GM12878 (cell line): ENCODE measurements around the gene AKTIP. TPM values are rescaled to one million over a fixed set of nuclear protein-coding genes. Genes with fewer than 3 reads are reported as not detected.

Experiments
- ATAC-seq: fragments of 200-7000 bp; cut with Tn5 transposase; 3 replicates; pipeline ENCODE4 v1.9.1; 2020; ENCODE audit warnings: mild to moderate bottlenecking, moderate library complexity
- BruUV-seq: library from RNA; stranded (reverse); fragments of 400-500 nt; replicated peaks from 2 replicates; lab custom pipeline; 2021; lab: Mats Ljungman, UMichigan
- CTCF ChIA-PET: fragments of 300-600 bp; sonication (Branson Sonifier 250); formaldehyde crosslinking; extraction: SDS; loops from one replicate; lab custom pipeline; 2021; ENCODE audit warnings: inconsistent platforms; lab: Yijun Ruan, JAX
- POLR2A ChIA-PET: fragments of 350-600 bp; formaldehyde crosslinking; extraction: SDS; loops from one replicate; lab custom pipeline; 2021; ENCODE audit warnings: inconsistent platforms; lab: Charles Lee
- RAD21 ChIA-PET: fragments of 300-600 bp; sonication (Branson Sonifier 250); formaldehyde crosslinking; loops from one replicate; lab custom pipeline; 2023; ENCODE audit warnings: antibody characterized with exemption; ENCODE audit not compliant: unreplicated experiment; lab: Charles Lee
- SMC1A ChIA-PET: fragments of 300-600 bp; sonication (Branson Sonifier 250); formaldehyde crosslinking; loops from one replicate; lab custom pipeline; 2023; ENCODE audit not compliant: unreplicated experiment, uncharacterized antibody; lab: Charles Lee
- DNase-seq: peaks from one replicate; pipeline ENCODE4 v3.0.0-alpha.2; 2011; ENCODE audit warnings: low read depth, low spot score
- FAIRE-seq: peaks from 3 replicates; lab custom pipeline; 2011; peaks lifted over from hg19 to GRCh38; lab: Jason Lieb, UNC
- H2AFZ ChIP-seq: 2 replicates; pipeline ENCODE4 v1.6.0; 2011; ENCODE audit warnings: low read depth, low read length, control low read depth; ENCODE audit not compliant: control insufficient read depth
- H3K27ac ChIP-seq: 2 replicates; pipeline ENCODE4 v1.5.1; 2011; ENCODE audit warnings: control low read depth; ENCODE audit not compliant: control insufficient read depth, insufficient read depth
- H3K27me3 ChIP-seq, 2 experiments: replicated peaks in 1 of 2; 2 replicates each; pipeline versions ENCODE4 v1.6.0 to v1.6.1; 2011; ENCODE audit warnings: low read length in 1 of 2; ENCODE audit not compliant: control insufficient read depth in 2 of 2, insufficient read depth in 2 of 2
- H3K36me3 ChIP-seq, 2 experiments: 2 replicates each; pipeline ENCODE4 v1.5.1; 2011; ENCODE audit warnings: low read length in 1 of 2; ENCODE audit not compliant: control insufficient read depth in 2 of 2, insufficient read depth in 2 of 2
- H3K4me1 ChIP-seq: 2 replicates; pipeline ENCODE4 v1.6.1; 2011; ENCODE audit warnings: mild to moderate bottlenecking, low read length, moderate library complexity, mixed read lengths; ENCODE audit not compliant: control insufficient read depth, insufficient read depth
- H3K4me2 ChIP-seq: 2 replicates; pipeline ENCODE4 v1.6.0; 2011; ENCODE audit warnings: control low read depth; ENCODE audit not compliant: control insufficient read depth, insufficient read depth
- H3K4me3 ChIP-seq: fragments of 200-600 bp; sonication (generic); 2 replicates; pipeline ENCODE4 v1.5.1; 2016
- H3K79me2 ChIP-seq: 2 replicates; pipeline ENCODE4 v1.6.0; 2011; ENCODE audit warnings: low read length; ENCODE audit not compliant: control insufficient read depth, insufficient read depth
- H3K9ac ChIP-seq: 2 replicates; pipeline ENCODE4 v1.8.0; 2011; ENCODE audit warnings: low read length, control low read depth, mixed read lengths; ENCODE audit not compliant: control insufficient read depth, insufficient read depth
- H3K9me3 ChIP-seq: replicated peaks from 3 replicates; pipeline ENCODE4 v1.5.1; 2011; ENCODE audit warnings: mild to moderate bottlenecking, low read length; ENCODE audit not compliant: control insufficient read depth, insufficient read depth
- H4K20me1 ChIP-seq: 2 replicates; pipeline ENCODE4 v1.6.0; 2011; ENCODE audit not compliant: control insufficient read depth, insufficient read depth
- BCL11A ChIP-seq: IDR thresholded peaks from 2 replicates; pipeline ENCODE4 v1.6.1; 2011; ENCODE audit warnings: low read depth, low read length
- EP300 ChIP-seq, 2 experiments: fragments of 150-350 bp in 1 of 2; IDR thresholded peaks; 2 replicates each; pipeline ENCODE4 v1.6.1; 2011 to 2012; ENCODE audit warnings: low read depth in 2 of 2, low read length in 2 of 2, borderline replicate concordance in 1 of 2, improper control_type of control experiment in 1 of 2, inconsistent platforms in 1 of 2; ENCODE audit not compliant: control insufficient read depth in 1 of 2
- IRF3 ChIP-seq: fragments of 450-650 bp; IDR thresholded peaks from 2 replicates; pipeline ENCODE4 v1.6.1; 2014; ENCODE audit warnings: mild to moderate bottlenecking
- MEF2A ChIP-seq: IDR thresholded peaks from 2 replicates; pipeline ENCODE4 v1.6.1; 2011; ENCODE audit warnings: low read depth, mild to moderate bottlenecking, low read length, moderate library complexity; ENCODE audit not compliant: insufficient read depth
- MTA2 ChIP-seq: fragments of 450-650 bp; IDR thresholded peaks from 2 replicates; pipeline ENCODE4 v1.6.1; 2016; ENCODE audit warnings: low read depth, mild to moderate bottlenecking, moderate library complexity
- NRF1 ChIP-seq: conservative IDR thresholded peaks from 2 replicates; pipeline ENCODE4 v1.6.1; 2011; ENCODE audit warnings: mild to moderate bottlenecking, low read depth, low read length, improper control_type of control experiment
- ZBTB11 ChIP-seq: fragments of 450-650 bp; formaldehyde crosslinking; IDR thresholded peaks from 2 replicates; pipeline ENCODE4 v1.5.0; 2022; ENCODE audit warnings: mild to moderate bottlenecking, missing genetic modification characterization
- WGBS: methylation state at CpG from one replicate; pipeline ENCODE4 v1.1.6; 2016; ENCODE audit warnings: low lambda C conversion rate; ENCODE audit not compliant: insufficient replicate concordance, insufficient coverage; ENCODE audit errors: missing lambda C conversion rate; 5-methylcytosine and 5-hydroxymethylcytosine counted together
- in situ Hi-C: fragments of 300-500 bp; cut with MboI; formaldehyde crosslinking; loops from 9 replicates; pipeline ENCODE4 v1.14.3; 2018; ENCODE audit warnings: mixed read lengths
- intact Hi-C: fragments of 100-400 bp; cut with micrococcal nuclease; formaldehyde crosslinking; loops from one replicate; pipeline ENCODE4 v1.14.2; 2022; ENCODE audit not compliant: unreplicated experiment
- polyA plus RNA-seq, 11 experiments: library from polyadenylated mRNA; depleted of rRNA in 4 of 11; unstranded in 6 of 11; stranded (reverse) in 5 of 11; fragments of >200 nt; fragmentation: Nextera tagmentation in 4 of 11; fragmentation: Illumina TruSeq in 1 of 11; extraction: Ambion mirVana in 4 of 11; extraction: Trizol in 1 of 11; gene quantifications; 1 replicate in 1 of 11; 2 replicates in 10 of 11; pipeline versions ENCODE4 v1.2.1 to v1.2.3, GENCODE V29; 2011 to 2016; ENCODE audit warnings: inconsistent platforms in 2 of 11, missing spikeins in 2 of 11, low read depth in 1 of 11
- total RNA-seq, 4 experiments: library from RNA; depleted of rRNA in 3 of 4; stranded (reverse); fragments of >200 nt in 3 of 4; fragmentation: Illumina TruSeq in 1 of 4; extraction: Trizol in 1 of 4; gene quantifications; 2 replicates each; pipeline versions ENCODE4 v1.2.1 to v1.2.3, GENCODE V29; 2013 to 2021

AKTIP gene
- total and polyA plus RNA-seq, 10 of the 15 experiments (the other 5 are each of a cell fraction or from before 2014, with no cell fraction given), result 11.4 to 22.9 (median 13.6) TPM

- POLR2A ChIA-PET, result interaction anchor here (0.7 to 1.2 kb wide), 3 partner anchors 19 to 164 kb away, joined by 3 to 5 read pairs (median 3); no protein-coding TSS in a partner anchor
- no TSS peak for BruUV-seq
- CTCF ChIA-PET, result interaction anchor here (0.9 to 4.7 kb wide), 2 partner anchors 10 to 21 kb away, joined by 3 to 53 read pairs; no protein-coding TSS in a partner anchor
Observed at GRCh38 chr16:53537626-53538025, 34.6 kb upstream of the AKTIP start.

More at GRCh38 chr16:53537626-53538025, 34.6 kb upstream of the AKTIP start:
- no peak for FAIRE-seq
- H3K9me3 ChIP-seq, result no peaks in the 10 kb centered on the region; the same call in 2 of the 3 replicates
- H3K4me1 ChIP-seq, result peaks cover 16% of the 10 kb centered on the region
- intact Hi-C loops (no loop called here), in situ Hi-C loops (no loop called here)
- TF ChIP-seq IRF3, result no peak
- no peak for TF ChIP-seq MEF2A
- TF ChIP-seq EP300 (IDR thresholded peaks at IDR 0.05; ENCODE audit: borderline replicate concordance in 1 of 2, control insufficient read depth in 1 of 2, low read depth in 2 of 2, low read length in 2 of 2), result peak in 1 of 2 experiments; percentile 23; a peak in 1 of 4 replicates
- TF ChIP-seq MTA2, result peak; percentile 29; the same call in 1 of the 2 replicates
- TF ChIP-seq ZBTB11, result no peak
- no peak for TF ChIP-seq NRF1
- no peak for TF ChIP-seq BCL11A
- H3K27me3 ChIP-seq, result no peaks in the 10 kb centered on the region
- H2AFZ ChIP-seq, result no peak overlapping the region
- H3K79me2 ChIP-seq, result no peaks in the 10 kb centered on the region
- no peak for DNase-seq
- H4K20me1 ChIP-seq, result no peaks in the 10 kb centered on the region
- H3K36me3 ChIP-seq, result no peaks in the 10 kb centered on the region
- 96% methylated on average over 5 of the region's 5 CpGs for WGBS
- SMC1A ChIA-PET, result interaction anchor here (1.8 to 8.0 kb wide), 3 partner anchors 10 to 33 kb away, joined by 8 to 77 read pairs (median 43); no protein-coding TSS in a partner anchor
- H3K27ac ChIP-seq, result no peak overlapping the region
- no peak overlapping the region for H3K4me2 ChIP-seq
- no peak overlapping the region for H3K4me3 ChIP-seq
- ATAC-seq, result no peak
- no peak overlapping the region for H3K9ac ChIP-seq
- RAD21 ChIA-PET, result interaction anchor here (1.6 to 1.9 kb wide), 2 partner anchors 12 to 18 kb away, joined by 3 to 6 read pairs; no protein-coding TSS in a partner anchor
